Stimulated activated naive B cell treated with anti-CD40 and anti-IgM and Interleukin-4, amounts not matched to agents 10 μg/mL and 1 μg/mL and 100 μg/mL, for 72 hours (primary cell): ENCODE results near the gene ADAMTS6.
"Not testable (repeated sequence)": the region's sequence is repeated elsewhere in the genome, so short reads cannot be mapped to it uniquely, and the experiment has no call there.

Experiments used
- ATAC-seq, 2 donors: fragments of 150-1000 bp; cut with Tn5 transposase; replicated peaks; 2 replicates each; pipeline ENCODE4 v1.10.0; 2021; ENCODE audit warnings: moderate library complexity in 1 of 2
- DNase-seq: peaks from one replicate; pipeline ENCODE4 v3.0.0; 2021
- H3K27ac Mint-ChIP-seq: one replicate; pipeline ENCODE4 v1.8.0; 2022; ENCODE audit warnings: mild to moderate bottlenecking, mixed read lengths
- H3K27me3 Mint-ChIP-seq, 2 donors: one replicate each; pipeline ENCODE4 v1.8.0; 2022; ENCODE audit warnings: mixed read lengths in 2 of 2
- H3K36me3 Mint-ChIP-seq, 2 donors: one replicate each; pipeline ENCODE4 v1.8.0; 2022; ENCODE audit warnings: mixed read lengths in 2 of 2, mild to moderate bottlenecking in 1 of 2
- H3K4me1 Mint-ChIP-seq, 2 donors: one replicate each; pipeline ENCODE4 v1.8.0; 2022; ENCODE audit warnings: mixed read lengths in 2 of 2, mild to moderate bottlenecking in 1 of 2
- H3K4me3 Mint-ChIP-seq, 2 donors: one replicate each; pipeline ENCODE4 v1.8.0; 2022; ENCODE audit warnings: mild to moderate bottlenecking in 2 of 2, mixed read lengths in 2 of 2, moderate library complexity in 1 of 2
- H3K9me3 Mint-ChIP-seq, 2 donors: one replicate each; pipeline ENCODE4 v1.8.0; 2022; ENCODE audit warnings: mixed read lengths in 2 of 2, mild to moderate bottlenecking in 1 of 2

ADAMTS6 gene

GRCh38 chr5:65366655-65367054 lies 115.1 kb downstream of the ADAMTS6 start:
- H3K4me1 Mint-ChIP-seq, result no peaks in the 10 kb centered on the region
- H3K9me3 Mint-ChIP-seq, result peaks cover 0 to 1% of the 10 kb centered on the region in 2 donors
- H3K36me3 Mint-ChIP-seq, result no peaks in the 10 kb centered on the region
- ATAC-seq (no peak), DNase-seq (no peak)
- no peak overlapping the region for H3K27ac Mint-ChIP-seq
- H3K27me3 Mint-ChIP-seq, result no peaks in the 10 kb centered on the region
- no peak overlapping the region for H3K4me3 Mint-ChIP-seq

GRCh38 chr5:65364907-65365306 lies 116.8 kb downstream of the ADAMTS6 start:
- Mint-ChIP-seq H3K27ac (no peak overlapping the region), H3K36me3 (no peaks in the 10 kb centered on the region), H3K9me3 (no peaks in the 10 kb centered on the region), H3K4me1 (no peaks in the 10 kb centered on the region), H3K27me3 (no peaks in the 10 kb centered on the region), H3K4me3 (no peak overlapping the region)
- no peak for DNase-seq
- ATAC-seq, result no peak

GRCh38 chr5:65363499-65363898 lies 118.2 kb downstream of the ADAMTS6 start:
- ATAC-seq, result no peak
- DNase-seq, result no peak
- no peak overlapping the region for H3K4me3 Mint-ChIP-seq
- no peaks in the 10 kb centered on the region for H3K9me3 Mint-ChIP-seq
- H3K27ac Mint-ChIP-seq, result no peak overlapping the region
- no peaks in the 10 kb centered on the region for H3K27me3 Mint-ChIP-seq
- H3K36me3 Mint-ChIP-seq, result no peaks in the 10 kb centered on the region
- H3K4me1 Mint-ChIP-seq, result no peaks in the 10 kb centered on the region

GRCh38 chr5:65359981-65360380 lies 121.7 kb downstream of the ADAMTS6 start:
- no peaks in the 10 kb centered on the region for H3K9me3 Mint-ChIP-seq
- no peaks in the 10 kb centered on the region for H3K27me3 Mint-ChIP-seq
- no peak overlapping the region for H3K27ac Mint-ChIP-seq
- H3K4me1 Mint-ChIP-seq, result no peaks in the 10 kb centered on the region
- H3K4me3 Mint-ChIP-seq, result no peak overlapping the region
- no peak for ATAC-seq
- no peak for DNase-seq
- no peaks in the 10 kb centered on the region for H3K36me3 Mint-ChIP-seq

- Mint-ChIP-seq H3K4me3 (no peak overlapping the region), H3K27ac (no peak overlapping the region), H3K27me3 (no peaks in the 10 kb centered on the region), H3K4me1 (no peaks in the 10 kb centered on the region), H3K9me3 (no peaks in the 10 kb centered on the region), H3K36me3 (no peaks in the 10 kb centered on the region)
- no peak for DNase-seq
- no peak for ATAC-seq
Measured at GRCh38 chr5:65359569-65359968, 122.2 kb downstream of the ADAMTS6 start.

GRCh38 chr5:65356274-65356673 lies 125.4 kb downstream of the ADAMTS6 start:
- H3K9me3 Mint-ChIP-seq, result no peaks in the 10 kb centered on the region
- H3K36me3 Mint-ChIP-seq, result no peaks in the 10 kb centered on the region
- no peaks in the 10 kb centered on the region for H3K27me3 Mint-ChIP-seq
- H3K4me1 Mint-ChIP-seq, result no peaks in the 10 kb centered on the region
- H3K27ac Mint-ChIP-seq, result no peak overlapping the region
- no peak for DNase-seq
- no peak for ATAC-seq
- no peak overlapping the region for H3K4me3 Mint-ChIP-seq

- H3K27me3 Mint-ChIP-seq, result no peaks in the 10 kb centered on the region
- H3K9me3 Mint-ChIP-seq, result no peaks in the 10 kb centered on the region
- ATAC-seq (no peak), DNase-seq (no peak)
- H3K4me1 Mint-ChIP-seq, result no peaks in the 10 kb centered on the region
- H3K27ac Mint-ChIP-seq, result no peak overlapping the region
- H3K4me3 Mint-ChIP-seq, result no peak overlapping the region
- no peaks in the 10 kb centered on the region for H3K36me3 Mint-ChIP-seq
Measured at GRCh38 chr5:65355301-65355700, 126.4 kb downstream of the ADAMTS6 start.

- ATAC-seq, result no peak
- no peak for DNase-seq
- Mint-ChIP-seq H3K9me3 (peaks cover 24 to 31% of the 10 kb centered on the region in 2 donors), H3K4me1 (no peaks in the 10 kb centered on the region), H3K27me3 (no peaks in the 10 kb centered on the region), H3K36me3 (peaks cover 6 to 11% of the 10 kb centered on the region in 2 donors), H3K27ac (no peak overlapping the region), H3K4me3 (no peak overlapping the region)
Measured at GRCh38 chr5:65341835-65342234, 139.9 kb downstream of the ADAMTS6 start.

GRCh38 chr5:65338606-65339151 lies 143.0 kb downstream of the ADAMTS6 start:
- no peak overlapping the region for H3K4me3 Mint-ChIP-seq
- ATAC-seq (no peak), DNase-seq (no peak)
- H3K27ac Mint-ChIP-seq, result no peak overlapping the region
- H3K4me1 Mint-ChIP-seq, result no peaks in the 10 kb centered on the region
- no peaks in the 10 kb centered on the region for H3K27me3 Mint-ChIP-seq
- peaks cover 6 to 11% of the 10 kb centered on the region in 2 donors for H3K36me3 Mint-ChIP-seq
- peaks cover 23 to 31% of the 10 kb centered on the region in 2 donors for H3K9me3 Mint-ChIP-seq

- Mint-ChIP-seq H3K27me3 (no peaks in the 10 kb centered on the region), H3K36me3 (no peaks in the 10 kb centered on the region), H3K4me3 (no peak overlapping the region), H3K27ac (no peak overlapping the region), H3K9me3 (peaks cover 0 to under 1% of the 10 kb centered on the region in 2 donors), H3K4me1 (no peaks in the 10 kb centered on the region)
- ATAC-seq (no peak), DNase-seq (no peak)
Measured at GRCh38 chr5:65334077-65334476, 147.6 kb downstream of the ADAMTS6 start.

- Mint-ChIP-seq H3K4me1 (no peaks in the 10 kb centered on the region), H3K9me3 (no peaks in the 10 kb centered on the region), H3K27me3 (no peaks in the 10 kb centered on the region), H3K4me3 (no peak overlapping the region), H3K36me3 (no peaks in the 10 kb centered on the region), H3K27ac (no peak overlapping the region)
- ATAC-seq (no peak), DNase-seq (no peak)
Measured at GRCh38 chr5:65332591-65332990, 149.1 kb downstream of the ADAMTS6 start.

GRCh38 chr5:65329266-65329665 lies 152.5 kb downstream of the ADAMTS6 start:
- Mint-ChIP-seq H3K4me3 (no peak overlapping the region), H3K9me3 (no peaks in the 10 kb centered on the region), H3K4me1 (no peaks in the 10 kb centered on the region), H3K27ac (no peak overlapping the region), H3K27me3 (no peaks in the 10 kb centered on the region), H3K36me3 (no peaks in the 10 kb centered on the region)
- DNase-seq (no peak), ATAC-seq (no peak)

- Mint-ChIP-seq H3K27me3 (no peaks in the 10 kb centered on the region), H3K9me3 (no peaks in the 10 kb centered on the region), H3K4me1 (no peaks in the 10 kb centered on the region), H3K4me3 (no peak overlapping the region), H3K27ac (no peak overlapping the region), H3K36me3 (no peaks in the 10 kb centered on the region)
- ATAC-seq (no peak), DNase-seq (no peak)
Measured at GRCh38 chr5:65327582-65327981, 154.1 kb downstream of the ADAMTS6 start.

GRCh38 chr5:65326922-65327321 lies 154.8 kb downstream of the ADAMTS6 start:
- Mint-ChIP-seq H3K9me3 (no peaks in the 10 kb centered on the region), H3K27me3 (no peaks in the 10 kb centered on the region), H3K36me3 (no peaks in the 10 kb centered on the region), H3K4me3 (no peak overlapping the region), H3K4me1 (no peaks in the 10 kb centered on the region), H3K27ac (no peak overlapping the region)
- no peak for ATAC-seq
- no peak for DNase-seq

GRCh38 chr5:65324226-65324625 lies 157.5 kb downstream of the ADAMTS6 start:
- Mint-ChIP-seq H3K27me3 (no peaks in the 10 kb centered on the region), H3K4me1 (no peaks in the 10 kb centered on the region), H3K36me3 (no peaks in the 10 kb centered on the region), H3K4me3 (no peak overlapping the region), H3K9me3 (peaks cover 4% of the 10 kb centered on the region in 2 donors), H3K27ac (no peak overlapping the region)
- no peak for ATAC-seq
- DNase-seq, result no peak

- H3K27ac Mint-ChIP-seq, DNase-seq, ATAC-seq, H3K27me3 Mint-ChIP-seq, H3K4me1 Mint-ChIP-seq, H3K4me3 Mint-ChIP-seq, H3K9me3 Mint-ChIP-seq, H3K36me3 Mint-ChIP-seq: not testable (repeated sequence)
Measured at GRCh38 chr5:65320704-65321103, 161.0 kb downstream of the ADAMTS6 start.
